ENCODE measurements around the gene CSTPP1.

The CSTPP1 gene

GRCh38 chr11:47149782-47150181, 213.2 kb downstream of the CSTPP1 start:
- Histone ChIP-seq H3K4me3 (replicated peaks; ENCODE audit: insufficient read depth, low read length) (no peak overlapping the region), H3K27me3 (ENCODE audit: insufficient read depth, poor library complexity, severe bottlenecking) (no peaks in the 10 kb centered on the region), H3K27ac (replicated peaks) (no peak overlapping the region)
- no peak for DNase-seq (ENCODE audit: low read depth in 1 of 2, low spot score in 1 of 2)
- no peak for TF ChIP-seq GABPA (IDR thresholded peaks at IDR 0.05; ENCODE audit: low read depth)
- no peak for TF ChIP-seq CTCF (IDR thresholded peaks at IDR 0.05; ENCODE audit: insufficient read depth, low read length)
- no peak for TF ChIP-seq REST (IDR thresholded peaks at IDR 0.05; ENCODE audit: insufficient replicate concordance, low read depth)
- no peak for TF ChIP-seq POLR2AphosphoS5 (IDR thresholded peaks at IDR 0.05; ENCODE audit: low read depth)
- no peak for TF ChIP-seq SPI1 (IDR thresholded peaks at IDR 0.05; ENCODE audit: borderline replicate concordance, low read depth)

- no peak overlapping the region for H3K4me3 ChIP-seq (replicated peaks; ENCODE audit: insufficient read depth, low read length)
- no peaks in the 10 kb centered on the region for H3K27me3 ChIP-seq (ENCODE audit: insufficient read depth, poor library complexity, severe bottlenecking)
- DNase-seq (ENCODE audit: low read depth in 1 of 2, low spot score in 1 of 2): no peak
- no peak overlapping the region for H3K27ac ChIP-seq (replicated peaks)
- TF ChIP-seq REST (IDR thresholded peaks at IDR 0.05; ENCODE audit: insufficient replicate concordance, low read depth) (no peak), GABPA (IDR thresholded peaks at IDR 0.05; ENCODE audit: low read depth) (no peak), POLR2AphosphoS5 (IDR thresholded peaks at IDR 0.05; ENCODE audit: low read depth) (no peak), SPI1 (IDR thresholded peaks at IDR 0.05; ENCODE audit: borderline replicate concordance, low read depth) (no peak), CTCF (IDR thresholded peaks at IDR 0.05; ENCODE audit: insufficient read depth, low read length) (no peak)
Observed at GRCh38 chr11:47152126-47152952, 215.8 kb downstream of the CSTPP1 start.

GRCh38 chr11:47152953-47153950, 216.7 kb downstream of the CSTPP1 start:
- no peak for TF ChIP-seq SPI1 (IDR thresholded peaks at IDR 0.05; ENCODE audit: borderline replicate concordance, low read depth)
- no peak for TF ChIP-seq POLR2AphosphoS5 (IDR thresholded peaks at IDR 0.05; ENCODE audit: low read depth)
- TF ChIP-seq REST (IDR thresholded peaks at IDR 0.05; ENCODE audit: insufficient replicate concordance, low read depth): no peak
- TF ChIP-seq CTCF (IDR thresholded peaks at IDR 0.05; ENCODE audit: insufficient read depth, low read length): peak; percentile 99
- no peak for TF ChIP-seq GABPA (IDR thresholded peaks at IDR 0.05; ENCODE audit: low read depth)
- Histone ChIP-seq H3K27me3 (ENCODE audit: insufficient read depth, poor library complexity, severe bottlenecking) (no peaks in the 10 kb centered on the region), H3K27ac (replicated peaks) (no peak overlapping the region), H3K4me3 (replicated peaks; ENCODE audit: insufficient read depth, low read length) (no peak overlapping the region)
- DNase-seq (ENCODE audit: low read depth in 1 of 2, low spot score in 1 of 2): peak in 1 of 2 experiments; percentile 65

Data from HL-60 (cell line).